Measurements from ENCODE around the gene NOL9. TPM values are rescaled to one million over a fixed set of nuclear protein-coding genes. Genes with fewer than 3 reads are reported as not detected.

NOL9 gene
- total RNA-seq, 2 donors from 2014 or later = 15.3 to 38.9 TPM

DNA sequence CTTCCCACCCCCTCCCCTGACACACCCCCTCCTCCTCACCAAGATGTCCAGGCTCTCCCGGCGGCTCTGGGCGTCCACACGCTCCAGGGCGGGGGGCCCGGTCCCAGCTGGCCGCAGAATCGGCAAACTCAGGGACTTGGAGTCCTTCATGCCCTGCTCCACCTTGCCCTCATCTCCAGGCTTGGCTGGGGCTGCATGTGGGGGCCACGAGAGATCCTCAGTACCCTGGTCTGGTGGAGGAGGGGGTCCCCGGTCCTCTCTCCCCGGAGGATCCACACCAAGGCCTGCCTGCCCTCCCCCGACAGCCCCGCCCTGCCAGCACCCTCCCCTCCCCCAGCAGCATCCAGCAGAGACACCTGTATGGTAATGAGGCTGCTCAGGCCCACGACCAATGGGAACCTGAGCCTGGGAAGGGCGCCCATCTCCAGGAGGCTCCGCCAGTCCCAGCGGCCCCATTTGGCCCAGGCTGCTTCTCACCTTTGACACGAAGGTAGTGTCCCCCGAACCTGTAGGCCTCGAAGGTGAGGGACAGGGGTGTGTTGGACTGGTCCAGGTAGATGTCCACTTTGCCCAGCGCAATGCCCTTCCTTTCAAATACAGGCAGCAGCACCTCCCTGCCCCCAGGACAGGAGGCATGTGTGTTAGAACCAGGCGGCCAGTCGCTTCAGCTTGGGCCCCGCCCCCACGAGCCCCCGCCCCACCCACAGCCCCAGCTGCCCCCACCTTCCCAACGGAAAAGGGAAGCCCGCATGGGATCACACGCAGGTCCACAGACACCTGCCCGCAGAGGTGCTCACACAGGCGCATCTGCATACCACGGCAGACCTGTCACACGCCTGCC lies 80.1 kb downstream of the NOL9 start:
- peaks cover 23% of the 10 kb centered on the region for H3K36me3 ChIP-seq

DNA sequence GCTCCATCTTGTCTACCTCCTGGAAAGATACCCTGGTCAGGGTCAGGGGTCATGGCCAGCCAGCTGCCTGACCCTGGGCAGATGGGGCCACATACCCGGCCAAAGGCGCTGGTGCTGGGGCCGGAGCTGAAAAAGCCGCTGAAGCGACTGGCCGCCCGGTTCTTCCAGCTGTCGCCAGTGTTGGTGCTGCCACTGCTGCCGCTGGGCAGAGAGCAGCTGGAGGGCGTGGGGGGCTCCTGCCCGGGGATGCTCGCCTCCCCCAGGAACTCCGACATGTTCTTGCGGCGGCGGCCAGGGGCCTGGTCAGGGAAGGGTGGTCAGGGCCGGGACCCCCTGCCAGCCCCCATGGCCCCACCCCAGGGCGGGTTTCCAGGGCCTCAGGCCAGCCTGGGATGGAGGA lies 81.2 kb downstream of the NOL9 start:
- no peak for DNase-seq (ENCODE audit: low spot score)
- Histone ChIP-seq H3K4me3 (no peak overlapping the region), H3K36me3 (peaks cover 30% of the 10 kb centered on the region), H3K9me3 (no peaks in the 10 kb centered on the region), H3K27ac (no peak overlapping the region), H3K27me3 (replicated peaks; ENCODE audit: insufficient read depth) (no peaks in the 10 kb centered on the region), H3K4me1 (ENCODE audit: control insufficient read depth in 1 of 2, low read depth in 2 of 2) (no peaks in the 10 kb centered on the region)
- TF ChIP-seq, protein P1, sequence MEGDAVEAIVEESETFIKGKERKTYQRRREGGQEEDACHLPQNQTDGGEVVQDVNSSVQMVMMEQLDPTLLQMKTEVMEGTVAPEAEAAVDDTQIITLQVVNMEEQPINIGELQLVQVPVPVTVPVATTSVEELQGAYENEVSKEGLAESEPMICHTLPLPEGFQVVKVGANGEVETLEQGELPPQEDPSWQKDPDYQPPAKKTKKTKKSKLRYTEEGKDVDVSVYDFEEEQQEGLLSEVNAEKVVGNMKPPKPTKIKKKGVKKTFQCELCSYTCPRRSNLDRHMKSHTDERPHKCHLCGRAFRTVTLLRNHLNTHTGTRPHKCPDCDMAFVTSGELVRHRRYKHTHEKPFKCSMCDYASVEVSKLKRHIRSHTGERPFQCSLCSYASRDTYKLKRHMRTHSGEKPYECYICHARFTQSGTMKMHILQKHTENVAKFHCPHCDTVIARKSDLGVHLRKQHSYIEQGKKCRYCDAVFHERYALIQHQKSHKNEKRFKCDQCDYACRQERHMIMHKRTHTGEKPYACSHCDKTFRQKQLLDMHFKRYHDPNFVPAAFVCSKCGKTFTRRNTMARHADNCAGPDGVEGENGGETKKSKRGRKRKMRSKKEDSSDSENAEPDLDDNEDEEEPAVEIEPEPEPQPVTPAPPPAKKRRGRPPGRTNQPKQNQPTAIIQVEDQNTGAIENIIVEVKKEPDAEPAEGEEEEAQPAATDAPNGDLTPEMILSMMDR (IDR thresholded peaks at IDR 0.05) = no peak
- ATAC-seq (ENCODE audit: insufficient number of reproducible peaks, low FRiP score, low read depth) = no peak

More for the DNA sequence above, 80.1 kb downstream of the NOL9 start:
- ATAC-seq (ENCODE audit: insufficient number of reproducible peaks, low FRiP score, low read depth) (no peak), DNase-seq (ENCODE audit: low spot score) (no peak)
- Histone ChIP-seq H3K4me3 (no peak overlapping the region), H3K27ac (no peak overlapping the region), H3K27me3 (replicated peaks; ENCODE audit: insufficient read depth) (no peaks in the 10 kb centered on the region), H3K4me1 (ENCODE audit: control insufficient read depth in 1 of 2, low read depth in 2 of 2) (no peaks in the 10 kb centered on the region), H3K9me3 (no peaks in the 10 kb centered on the region)
- TF ChIP-seq, protein P1 (IDR thresholded peaks at IDR 0.05) = no peak

DNA sequence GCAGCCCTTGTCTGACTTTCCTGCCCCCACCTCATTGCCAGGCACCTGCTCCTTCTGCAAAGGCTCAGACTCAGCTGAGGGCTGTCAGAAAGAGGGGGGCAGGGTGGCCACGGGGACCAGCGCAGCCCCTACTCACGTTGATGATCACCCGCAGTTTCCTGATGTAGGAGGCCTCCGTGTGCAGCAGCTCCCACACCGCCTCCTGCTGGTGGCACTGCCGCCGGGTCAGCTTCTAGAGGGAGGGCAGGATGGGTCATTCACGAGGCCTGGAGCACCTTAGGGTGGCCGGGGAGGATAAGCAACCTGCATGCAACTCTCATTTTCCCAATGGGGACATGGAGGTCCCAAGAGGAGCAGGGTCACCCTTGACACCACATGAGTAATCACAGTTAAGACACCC lies 81.9 kb downstream of the NOL9 start:
- no peaks in the 10 kb centered on the region for H3K4me1 ChIP-seq (ENCODE audit: control insufficient read depth in 1 of 2, low read depth in 2 of 2)
- no peak overlapping the region for H3K27ac ChIP-seq
- no peak for DNase-seq (ENCODE audit: low spot score)
- no peak overlapping the region for H3K4me3 ChIP-seq
- H3K36me3 ChIP-seq = peaks cover 30% of the 10 kb centered on the region
- TF ChIP-seq, protein P1 (IDR thresholded peaks at IDR 0.05) = no peak
- ATAC-seq (ENCODE audit: insufficient number of reproducible peaks, low FRiP score, low read depth) = no peak
- H3K9me3 ChIP-seq = no peaks in the 10 kb centered on the region
- H3K27me3 ChIP-seq (replicated peaks; ENCODE audit: insufficient read depth) = no peaks in the 10 kb centered on the region

DNA sequence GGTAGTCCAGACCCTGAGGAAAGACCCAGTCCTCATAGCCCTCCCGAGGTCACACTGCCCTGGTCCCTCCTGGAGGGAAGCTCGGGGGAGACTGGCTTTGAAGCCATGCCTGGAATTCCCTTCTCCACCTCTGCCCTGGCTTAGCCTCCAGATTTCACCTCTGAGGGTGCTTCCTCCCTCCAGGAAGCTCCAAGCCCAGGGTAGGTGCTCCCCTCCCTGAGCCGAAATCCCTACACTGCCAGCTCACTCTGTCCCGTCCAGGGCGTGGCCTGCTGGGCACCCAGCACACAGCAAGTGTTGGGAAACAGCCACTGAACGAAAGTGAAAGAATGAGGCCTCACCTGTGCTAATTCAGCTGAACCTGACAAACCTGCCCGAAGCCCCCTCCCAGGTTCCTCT lies 82.3 kb downstream of the NOL9 start:
- Histone ChIP-seq H3K4me1 (ENCODE audit: control insufficient read depth in 1 of 2, low read depth in 2 of 2) (no peaks in the 10 kb centered on the region), H3K27ac (no peak overlapping the region), H3K36me3 (peaks cover 30% of the 10 kb centered on the region), H3K27me3 (replicated peaks; ENCODE audit: insufficient read depth) (no peaks in the 10 kb centered on the region), H3K9me3 (no peaks in the 10 kb centered on the region), H3K4me3 (no peak overlapping the region)
- TF ChIP-seq, protein P1 (IDR thresholded peaks at IDR 0.05) = no peak
- no peak for DNase-seq (ENCODE audit: low spot score)
- no peak for ATAC-seq (ENCODE audit: insufficient number of reproducible peaks, low FRiP score, low read depth)

Other genes starting within 250 kb of the NOL9 start
- gene ACOT7, start 160.7 kb downstream of the NOL9 start, total RNA-seq = 10 to 100 TPM; 23.7 to 33.0 TPM
- not detected for gene HES2, start 134.6 kb downstream of the NOL9 start, total RNA-seq
- not detected for gene ESPN, start 129.7 kb downstream of the NOL9 start, total RNA-seq
- gene TNFRSF25, start 88.3 kb downstream of the NOL9 start, total RNA-seq = 10 to 100 TPM in 1 of 2 donors, 1 to 10 TPM in 1; 9.5 to 48.2 TPM
- 10 to 100 TPM; 23.4 to 32.9 TPM for gene PLEKHG5, start 62.8 kb downstream of the NOL9 start, total RNA-seq
- under 1 TPM in 1 of 2 donors, not detected in 1; 0.81 TPM for gene TAS1R1, start 794 bp upstream of the NOL9 start, total RNA-seq
- 10 to 100 TPM; 20.7 to 28.9 TPM for gene ZBTB48, start 25.5 kb upstream of the NOL9 start, total RNA-seq
- gene KLHL21, start 48.4 kb upstream of the NOL9 start, total RNA-seq = 100 to 1,000 TPM; 142 to 156 TPM
- 10 to 100 TPM; 14.6 to 17.7 TPM for gene PHF13, start 59.2 kb upstream of the NOL9 start, total RNA-seq
- gene THAP3, start 70.4 kb upstream of the NOL9 start, total RNA-seq = 10 to 100 TPM; 14.1 to 18.7 TPM
- 10 to 100 TPM; 19.4 to 40.4 TPM for gene DNAJC11, start 147.3 kb upstream of the NOL9 start, total RNA-seq
- 100 to 1,000 TPM; 105 to 113 TPM for gene CAMTA1, start 230.9 kb upstream of the NOL9 start, total RNA-seq

Measured in thoracic aorta (tissue), 2 donors.